Left colon (tissue), 2 donors: ENCODE measurements around the gene DNAJC1. TPM values are rescaled to one million over a fixed set of nuclear protein-coding genes. Genes with fewer than 3 reads are reported as not detected.
"Not testable (repeated sequence)": the region's sequence is repeated elsewhere in the genome, so short reads cannot be mapped to it uniquely, and the experiment has no call there.

Experiments used
- ATAC-seq: fragments of 200-7000 bp; cut with Tn5 transposase; one replicate; pipeline ENCODE4 v1.9.1; 2020; ENCODE audit warnings: mild to moderate bottlenecking, moderate library complexity
- DNase-seq, 2 donors: peaks; one replicate each; pipeline ENCODE4 v3.0.0-alpha.2; 2020
- intact Hi-C, 2 donors: fragments of 100-400 bp; cut with DNase I in 1 of 2; cut with micrococcal nuclease in 1 of 2; formaldehyde crosslinking; loops; one replicate each; pipeline versions ENCODE4 v1.11.2 to v1.14.0; 2022; cut with DNase I, micrococcal nuclease
- total RNA-seq, 2 donors: library from RNA; stranded (reverse); fragmentation: NEBNext Ultra II Directional; extraction: Animal tissue kit (Norgen Biotek cat#: 25700); gene quantifications; one replicate each; pipeline ENCODE4 v1.2.1, GENCODE V29; 2021
- donor health status: DM: no; HTN: no; CAD: no.
- donor health status: DM: yes; HTN: yes; CAD: no.

The DNAJC1 gene
- total RNA-seq, 2 donors from 2014 or later: 29.7 to 33.7 TPM

- intact Hi-C loops, ATAC-seq, DNase-seq: not testable (repeated sequence)
Measured at GRCh38 chr10:21872771-21873170, 130.8 kb downstream of the DNAJC1 start.

- ATAC-seq: no peak
- intact Hi-C loops: no loop called here
- no peak for DNase-seq
Measured at GRCh38 chr10:21870849-21871248, 132.7 kb downstream of the DNAJC1 start.

GRCh38 chr10:21869087-21869486, 134.4 kb downstream of the DNAJC1 start:
- ATAC-seq, DNase-seq, intact Hi-C loops: not testable (repeated sequence)

- DNase-seq: no peak
- no peak for ATAC-seq
- intact Hi-C loops: no loop called here
Measured at GRCh38 chr10:21860718-21861117, 142.8 kb downstream of the DNAJC1 start.

- intact Hi-C loops: no loop called here
- ATAC-seq (no peak), DNase-seq (no peak)
Measured at GRCh38 chr10:21858455-21858854, 145.1 kb downstream of the DNAJC1 start.

GRCh38 chr10:21849607-21850006, 153.9 kb downstream of the DNAJC1 start:
- ATAC-seq (no peak), DNase-seq (no peak)
- intact Hi-C loops: no loop called here

- intact Hi-C loops: no loop called here
- no peak for DNase-seq
- ATAC-seq: no peak
Measured at GRCh38 chr10:21843645-21844044, 159.9 kb downstream of the DNAJC1 start.

- ATAC-seq, intact Hi-C loops, DNase-seq: not testable (repeated sequence)
Measured at GRCh38 chr10:21841273-21841672, 162.3 kb downstream of the DNAJC1 start.

GRCh38 chr10:21837487-21837886, 166.0 kb downstream of the DNAJC1 start:
- ATAC-seq, DNase-seq, intact Hi-C loops: not testable (repeated sequence)

- ATAC-seq, intact Hi-C loops, DNase-seq: not testable (repeated sequence)
Measured at GRCh38 chr10:21834574-21834973, 169.0 kb downstream of the DNAJC1 start.

- ATAC-seq (no peak), DNase-seq (no peak)
- intact Hi-C loops: no loop called here
Measured at GRCh38 chr10:21832821-21833130, 170.8 kb downstream of the DNAJC1 start.

GRCh38 chr10:21831986-21832820, 171.3 kb downstream of the DNAJC1 start:
- intact Hi-C loops: no loop called here
- DNase-seq: no peak
- no peak for ATAC-seq

- ATAC-seq (no peak), DNase-seq (no peak)
- intact Hi-C loops: no loop called here
Measured at GRCh38 chr10:21830037-21830436, 173.5 kb downstream of the DNAJC1 start.

GRCh38 chr10:21827308-21827707, 176.2 kb downstream of the DNAJC1 start:
- ATAC-seq (no peak), DNase-seq (no peak)
- intact Hi-C loops: no loop called here

GRCh38 chr10:21826725-21827124, 176.8 kb downstream of the DNAJC1 start:
- no peak for DNase-seq
- ATAC-seq: no peak
- intact Hi-C loops: no loop called here

- ATAC-seq (no peak), DNase-seq (no peak)
- intact Hi-C loops: no loop called here
Measured at GRCh38 chr10:21825345-21825744, 178.2 kb downstream of the DNAJC1 start.

GRCh38 chr10:21824409-21824808, 179.1 kb downstream of the DNAJC1 start:
- ATAC-seq: no peak
- intact Hi-C loops: no loop called here
- DNase-seq: no peak

- DNase-seq (no peak), ATAC-seq (no peak)
- intact Hi-C loops: no loop called here
Measured at GRCh38 chr10:21823617-21824016, 179.9 kb downstream of the DNAJC1 start.

- ATAC-seq, DNase-seq, intact Hi-C loops: not testable (repeated sequence)
Measured at GRCh38 chr10:21822273-21822672, 181.3 kb downstream of the DNAJC1 start.

GRCh38 chr10:21820952-21821351, 182.6 kb downstream of the DNAJC1 start:
- DNase-seq (no peak), ATAC-seq (no peak)
- intact Hi-C loops: no loop called here

- ATAC-seq, DNase-seq, intact Hi-C loops: not testable (repeated sequence)
Measured at GRCh38 chr10:21818416-21818815, 185.1 kb downstream of the DNAJC1 start.
